ENCODE results near the gene EDAR.

Gene EDAR

GRCh38 chr2:109021895-109022300, 32.9 kb upstream of the EDAR start:
- no peaks in the 10 kb centered on the region for H3K36me3 ChIP-seq (ENCODE audit: control insufficient read depth, insufficient read depth, low read length)
- no peak for DNase-seq (ENCODE audit: extremely low read depth, insufficient read length)
- H3K27me3 ChIP-seq (replicated peaks; ENCODE audit: control insufficient read depth, insufficient read depth, low read length) = peaks cover 4% of the 10 kb centered on the region
- no peak for TF ChIP-seq CTCF (IDR thresholded peaks at IDR 0.05; ENCODE audit: insufficient read depth, low read length, poor library complexity, severe bottlenecking)
- H3K4me3 ChIP-seq (replicated peaks; ENCODE audit: low read depth, low read length) = no peak overlapping the region

GRCh38 chr2:109020217-109020637, 31.2 kb upstream of the EDAR start:
- no peak for DNase-seq (ENCODE audit: extremely low read depth, insufficient read length)
- peaks cover 4% of the 10 kb centered on the region for H3K27me3 ChIP-seq (replicated peaks; ENCODE audit: control insufficient read depth, insufficient read depth, low read length)
- no peak overlapping the region for H3K4me3 ChIP-seq (replicated peaks; ENCODE audit: low read depth, low read length)
- TF ChIP-seq CTCF (IDR thresholded peaks at IDR 0.05; ENCODE audit: insufficient read depth, low read length, poor library complexity, severe bottlenecking) = no peak
- no peaks in the 10 kb centered on the region for H3K36me3 ChIP-seq (ENCODE audit: control insufficient read depth, insufficient read depth, low read length)

GRCh38 chr2:109018452-109018851, 29.4 kb upstream of the EDAR start:
- Histone ChIP-seq H3K36me3 (ENCODE audit: control insufficient read depth, insufficient read depth, low read length) (no peaks in the 10 kb centered on the region), H3K4me3 (replicated peaks; ENCODE audit: low read depth, low read length) (no peak overlapping the region), H3K27me3 (replicated peaks; ENCODE audit: control insufficient read depth, insufficient read depth, low read length) (peaks cover 4% of the 10 kb centered on the region)
- no peak for TF ChIP-seq CTCF (IDR thresholded peaks at IDR 0.05; ENCODE audit: insufficient read depth, low read length, poor library complexity, severe bottlenecking)
- no peak for DNase-seq (ENCODE audit: extremely low read depth, insufficient read length)

GRCh38 chr2:109017017-109017416, 28.0 kb upstream of the EDAR start:
- no peak for DNase-seq (ENCODE audit: extremely low read depth, insufficient read length)
- H3K27me3 ChIP-seq (replicated peaks; ENCODE audit: control insufficient read depth, insufficient read depth, low read length) = peaks cover 4% of the 10 kb centered on the region
- no peak overlapping the region for H3K4me3 ChIP-seq (replicated peaks; ENCODE audit: low read depth, low read length)
- TF ChIP-seq CTCF (IDR thresholded peaks at IDR 0.05; ENCODE audit: insufficient read depth, low read length, poor library complexity, severe bottlenecking) = no peak
- no peaks in the 10 kb centered on the region for H3K36me3 ChIP-seq (ENCODE audit: control insufficient read depth, insufficient read depth, low read length)

GRCh38 chr2:109016376-109016775, 27.4 kb upstream of the EDAR start:
- H3K4me3 ChIP-seq (replicated peaks; ENCODE audit: low read depth, low read length) = no peak overlapping the region
- no peaks in the 10 kb centered on the region for H3K36me3 ChIP-seq (ENCODE audit: control insufficient read depth, insufficient read depth, low read length)
- DNase-seq (ENCODE audit: extremely low read depth, insufficient read length) = no peak
- TF ChIP-seq CTCF (IDR thresholded peaks at IDR 0.05; ENCODE audit: insufficient read depth, low read length, poor library complexity, severe bottlenecking) = no peak
- peaks cover 4% of the 10 kb centered on the region for H3K27me3 ChIP-seq (replicated peaks; ENCODE audit: control insufficient read depth, insufficient read depth, low read length)

GRCh38 chr2:109014476-109014875, 25.5 kb upstream of the EDAR start:
- Histone ChIP-seq H3K36me3 (ENCODE audit: control insufficient read depth, insufficient read depth, low read length) (no peaks in the 10 kb centered on the region), H3K27me3 (replicated peaks; ENCODE audit: control insufficient read depth, insufficient read depth, low read length) (peaks cover 4% of the 10 kb centered on the region), H3K4me3 (replicated peaks; ENCODE audit: low read depth, low read length) (no peak overlapping the region)
- no peak for TF ChIP-seq CTCF (IDR thresholded peaks at IDR 0.05; ENCODE audit: insufficient read depth, low read length, poor library complexity, severe bottlenecking)
- DNase-seq (ENCODE audit: extremely low read depth, insufficient read length) = no peak

Data from GM06990 (cell line).